GM19328 (cell line): ENCODE data around the gene PLA2G1B.
"Not testable (repeated sequence)": the region's sequence is repeated elsewhere in the genome, so short reads cannot be mapped to it uniquely, and the experiment has no call there.

Experiments
- ATAC-seq: cut with Tn5 transposase; IDR thresholded peaks from one replicate; pipeline ENCODE4 v1.9.1; 2021; ENCODE audit warnings: mild to moderate bottlenecking, moderate library complexity; ENCODE audit not compliant: unreplicated experiment

PLA2G1B gene

DNA sequence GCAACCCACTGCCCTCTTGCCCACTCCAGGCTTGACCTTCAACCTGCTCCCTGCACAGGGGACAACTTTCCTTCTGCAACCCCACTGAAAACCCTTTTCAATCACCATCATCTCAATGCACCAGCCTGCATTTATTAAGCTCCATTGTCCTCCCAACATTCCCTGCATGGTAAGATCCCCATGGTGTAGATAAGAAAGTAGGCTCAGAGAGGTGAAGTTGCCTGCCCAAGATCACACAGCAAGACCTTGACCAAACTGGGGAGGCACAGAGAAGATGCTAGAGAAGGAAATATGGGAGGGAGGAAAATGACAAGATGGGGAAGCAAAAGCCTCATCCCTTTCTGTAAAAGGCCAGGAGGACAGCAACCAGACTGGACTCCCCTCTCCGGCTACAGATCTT is 31.5 kb upstream of the PLA2G1B start:
- ATAC-seq, result no peak

GRCh38 chr12:120358412-120359100 is 31.0 kb upstream of the PLA2G1B start:
- ATAC-seq, result no peak

GRCh38 chr12:120357104-120357503 is 29.5 kb upstream of the PLA2G1B start:
- ATAC-seq, result no peak

GRCh38 chr12:120356567-120357030 is 29.0 kb upstream of the PLA2G1B start:
- ATAC-seq, result no peak

GRCh38 chr12:120353556-120354317 is 26.2 kb upstream of the PLA2G1B start:
- ATAC-seq, result no peak

DNA sequence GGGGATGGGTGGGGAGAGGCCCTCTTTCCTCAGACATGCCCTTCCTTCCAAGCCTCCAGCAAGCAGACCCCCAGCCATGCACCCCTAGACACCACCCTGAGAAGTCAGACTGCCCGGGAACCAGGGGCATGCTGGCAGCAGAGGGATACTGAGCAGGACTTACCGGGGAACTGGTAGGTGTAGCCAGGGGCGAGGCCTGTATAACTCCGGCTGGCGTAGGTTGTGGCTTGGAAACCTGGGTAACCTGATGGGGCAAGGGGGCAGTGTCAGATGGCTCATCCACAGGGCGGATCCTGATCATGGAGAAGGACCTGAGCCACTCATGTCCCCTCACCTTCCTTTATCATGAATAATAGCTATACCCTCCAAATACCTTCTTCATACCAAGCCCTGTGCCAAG is 25.6 kb upstream of the PLA2G1B start:
- ATAC-seq, result no peak

DNA sequence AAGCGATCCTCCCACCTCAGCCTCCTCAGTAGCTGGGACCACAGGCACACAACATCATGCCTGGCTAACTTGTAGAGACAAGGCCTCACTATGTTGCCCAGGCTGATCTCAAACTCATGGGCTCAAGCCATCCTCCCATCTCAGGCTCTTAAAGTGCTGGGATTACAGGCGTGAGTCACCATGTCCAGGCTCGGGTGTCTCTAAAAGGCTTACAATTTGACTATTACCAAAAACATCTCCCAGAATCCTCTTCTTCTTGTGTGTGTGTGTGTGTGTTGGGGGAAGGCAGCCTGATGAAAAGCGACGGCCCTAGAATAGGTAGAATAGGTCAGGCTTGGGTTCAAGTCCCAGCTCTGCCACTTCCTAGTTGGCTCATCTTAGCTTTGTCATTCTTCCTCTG is 24.5 kb upstream of the PLA2G1B start:
- ATAC-seq, result no peak

GRCh38 chr12:120350576-120351350 is 23.2 kb upstream of the PLA2G1B start:
- ATAC-seq, result no peak

GRCh38 chr12:120347766-120348165 is 20.2 kb upstream of the PLA2G1B start:
- no peak for ATAC-seq

DNA sequence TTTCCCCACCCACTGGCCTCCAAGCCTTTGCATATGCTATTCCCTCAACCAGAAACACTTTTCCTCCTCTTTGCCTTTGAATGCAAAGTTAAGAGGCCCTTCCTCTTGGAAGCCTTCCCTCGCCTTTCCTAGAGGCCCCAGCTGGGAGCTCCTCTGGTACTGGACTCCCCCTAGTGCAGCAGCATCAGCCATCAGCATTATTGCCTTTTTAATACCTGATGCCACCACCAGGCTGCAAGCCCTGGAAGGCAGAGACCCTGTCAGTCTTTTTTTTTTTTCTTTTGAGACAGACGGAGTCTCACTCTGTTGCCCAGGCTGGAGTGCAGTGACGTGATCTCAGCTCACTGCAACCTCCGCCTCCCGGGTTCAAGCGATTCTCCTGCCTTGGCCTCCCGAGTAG is 19.1 kb upstream of the PLA2G1B start:
- no peak for ATAC-seq

DNA sequence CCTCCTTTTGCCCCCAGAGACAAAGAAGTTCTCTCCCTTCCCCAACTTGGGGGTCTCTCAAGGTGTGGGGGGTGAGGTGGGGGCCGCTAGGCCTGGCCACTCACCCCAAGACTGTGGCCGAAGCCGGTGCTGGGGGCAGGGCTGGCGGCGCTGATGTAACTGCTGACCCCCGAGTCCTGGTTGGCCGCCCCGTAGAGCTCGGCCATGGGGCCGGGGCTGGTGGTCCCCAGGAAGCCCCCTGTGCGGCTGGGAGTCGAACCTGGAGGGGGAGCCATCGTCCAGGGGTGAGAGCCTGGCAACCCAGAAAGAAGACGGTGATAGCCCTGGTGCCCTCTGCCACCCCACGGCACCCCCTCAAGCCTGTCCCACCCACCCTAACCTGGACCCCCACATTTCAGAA is 18.5 kb upstream of the PLA2G1B start:
- no peak for ATAC-seq

GRCh38 chr12:120343692-120344091 is 16.1 kb upstream of the PLA2G1B start:
- no peak for ATAC-seq

DNA sequence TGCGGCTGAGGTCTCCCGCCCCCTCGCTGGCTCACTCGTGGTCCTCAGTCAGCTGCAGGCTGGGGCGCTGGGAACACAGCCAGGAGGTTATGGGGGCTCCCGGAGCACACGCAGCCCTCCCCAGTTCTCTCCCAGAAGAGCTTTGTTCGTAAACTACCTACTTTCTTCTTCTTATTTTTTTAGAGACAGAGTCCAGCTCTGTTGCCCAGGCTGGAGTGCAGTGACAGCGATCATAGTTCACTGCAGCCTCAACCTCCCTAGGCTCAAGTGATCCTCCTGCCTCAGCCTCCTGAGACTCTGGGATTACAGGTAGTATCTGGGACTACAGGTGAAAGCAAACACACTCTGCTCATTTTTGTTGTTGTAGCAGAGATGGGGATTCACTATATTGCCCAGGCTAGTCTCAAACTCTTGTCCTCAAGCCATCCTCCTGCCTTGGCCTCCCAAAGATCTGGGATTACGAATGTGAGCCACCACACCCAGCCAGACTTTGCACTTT is 15.5 kb upstream of the PLA2G1B start:
- ATAC-seq, result no peak

DNA sequence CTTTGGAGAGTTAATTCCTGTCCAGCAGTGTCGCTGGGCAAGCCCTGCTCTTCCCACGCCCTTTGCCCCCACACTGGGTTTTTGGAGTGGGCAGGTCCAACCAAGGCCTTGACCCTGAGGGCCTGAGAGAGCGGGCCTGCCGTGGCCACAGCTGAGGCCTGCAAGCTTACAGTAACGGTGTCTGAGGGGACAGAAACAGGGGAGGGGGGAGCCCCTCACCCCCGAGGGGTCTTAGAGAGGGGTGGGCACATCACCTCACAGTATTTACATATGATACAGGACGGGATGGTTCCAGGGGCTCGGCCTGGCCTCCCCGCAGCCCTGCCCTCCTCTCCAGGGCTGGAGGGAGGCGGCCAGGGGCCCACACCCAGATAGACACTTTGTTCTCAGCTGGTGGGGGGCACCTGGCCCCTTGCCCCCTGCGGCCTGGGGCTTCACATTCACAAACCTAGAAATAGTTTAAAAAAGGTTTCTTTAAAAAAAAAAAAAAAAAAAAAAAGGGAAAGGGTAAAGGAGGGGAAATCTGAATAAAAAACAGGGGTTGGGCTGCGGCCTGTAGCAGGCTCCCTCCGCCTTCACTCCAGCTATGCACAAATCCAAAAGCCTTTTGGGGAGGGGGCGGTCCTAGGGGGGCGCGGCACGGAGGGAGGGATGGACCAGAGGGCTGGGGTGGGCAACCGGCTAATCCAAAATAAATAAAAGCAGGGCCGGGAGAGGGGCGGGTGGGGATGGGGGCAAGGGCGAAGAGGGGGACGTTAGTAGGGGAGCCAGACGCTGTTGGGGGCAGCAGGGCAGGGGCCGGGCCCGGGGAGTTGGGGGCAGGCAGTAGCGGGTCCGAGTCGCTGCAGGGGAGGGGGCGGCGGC is 14.8 kb upstream of the PLA2G1B start:
- ATAC-seq, result no peak

- no peak for ATAC-seq
These were observed 11.7 kb upstream of the PLA2G1B start for GRCh38 chr12:120339256-120339655.

DNA sequence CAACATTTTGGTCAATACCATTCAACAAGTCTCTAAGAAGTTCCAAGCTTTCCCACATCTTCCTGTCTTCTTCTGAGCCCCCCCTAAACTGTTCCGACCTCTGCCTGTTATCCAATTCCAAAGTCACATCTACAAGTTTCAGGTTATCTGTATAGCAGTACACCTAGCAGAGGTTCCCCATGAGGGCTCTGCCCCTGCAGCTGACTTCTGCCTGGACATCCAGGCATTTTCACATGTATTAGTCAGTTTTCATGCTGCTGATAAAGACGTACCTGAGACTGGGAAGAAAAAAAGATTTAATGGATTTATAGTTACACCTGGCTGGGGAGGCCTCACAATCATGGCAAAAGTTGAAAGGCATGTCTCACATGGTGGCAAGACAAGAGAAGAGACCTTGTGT is 10.2 kb upstream of the PLA2G1B start:
- ATAC-seq, result no peak

DNA sequence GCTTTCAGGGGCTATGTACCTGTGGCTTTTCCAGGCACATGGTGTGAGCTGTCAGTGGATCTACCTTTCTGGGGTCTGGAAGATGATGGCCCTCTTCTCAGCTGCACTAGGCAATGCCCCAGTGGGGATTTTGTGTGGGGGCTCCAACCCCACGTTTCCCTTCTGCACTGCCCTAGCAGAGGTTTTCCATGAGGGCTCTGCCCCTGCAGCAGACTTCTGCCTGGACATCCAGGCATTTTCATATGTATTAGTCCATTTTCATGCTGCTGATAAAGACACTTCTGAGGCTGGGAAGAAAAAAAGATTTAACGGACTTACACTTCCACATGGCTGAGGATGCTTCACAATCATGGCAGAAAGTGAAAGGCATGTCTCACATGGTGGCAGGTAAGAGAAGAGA is 8.8 kb upstream of the PLA2G1B start:
- not testable (repeated sequence) for ATAC-seq

GRCh38 chr12:120335447-120335846 is 7.9 kb upstream of the PLA2G1B start:
- ATAC-seq, result not testable (repeated sequence)

DNA sequence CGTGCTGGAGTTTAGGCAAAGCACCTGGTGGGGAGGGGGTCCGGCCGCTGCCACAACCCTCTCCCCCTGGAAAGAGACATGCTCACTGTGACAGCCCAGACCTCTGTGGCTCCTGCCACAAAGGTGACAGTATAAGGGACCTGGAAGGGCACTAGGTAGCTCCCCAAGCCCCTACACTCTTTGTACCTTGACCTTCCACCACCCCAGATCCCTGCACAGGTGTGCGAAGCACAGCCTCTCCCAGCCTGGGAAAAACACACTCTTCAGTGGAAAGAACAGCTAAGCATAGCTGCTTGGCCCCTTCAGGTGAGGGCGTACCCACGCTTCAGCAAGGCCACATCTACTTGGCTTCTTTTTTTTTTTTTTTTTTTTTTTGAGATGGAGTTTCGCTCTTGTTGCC is 4.9 kb upstream of the PLA2G1B start:
- no peak for ATAC-seq

- no peak for ATAC-seq
These were observed 4.5 kb upstream of the PLA2G1B start for GRCh38 chr12:120332041-120332440.

GRCh38 chr12:120331390-120331789 is 3.8 kb upstream of the PLA2G1B start:
- ATAC-seq, result no peak
